C4-2B (cell line): ENCODE data around the gene EXOC1.

Experiments
- H3K27ac ChIP-seq: fragments of 450-650 bp; 2 replicates; pipeline ENCODE4 v1.5.1; 2017
- ZFX ChIP-seq: fragments of 450-650 bp; IDR thresholded peaks from 2 replicates; pipeline ENCODE4 v1.6.1; 2017
- TF ChIP-seq, protein P1 (sequence below): fragments of 450-650 bp; conservative IDR thresholded peaks from 2 replicates; pipeline ENCODE4 v1.5.1; 2017; ENCODE audit warnings: mild to moderate bottlenecking

The EXOC1 gene

DNA sequence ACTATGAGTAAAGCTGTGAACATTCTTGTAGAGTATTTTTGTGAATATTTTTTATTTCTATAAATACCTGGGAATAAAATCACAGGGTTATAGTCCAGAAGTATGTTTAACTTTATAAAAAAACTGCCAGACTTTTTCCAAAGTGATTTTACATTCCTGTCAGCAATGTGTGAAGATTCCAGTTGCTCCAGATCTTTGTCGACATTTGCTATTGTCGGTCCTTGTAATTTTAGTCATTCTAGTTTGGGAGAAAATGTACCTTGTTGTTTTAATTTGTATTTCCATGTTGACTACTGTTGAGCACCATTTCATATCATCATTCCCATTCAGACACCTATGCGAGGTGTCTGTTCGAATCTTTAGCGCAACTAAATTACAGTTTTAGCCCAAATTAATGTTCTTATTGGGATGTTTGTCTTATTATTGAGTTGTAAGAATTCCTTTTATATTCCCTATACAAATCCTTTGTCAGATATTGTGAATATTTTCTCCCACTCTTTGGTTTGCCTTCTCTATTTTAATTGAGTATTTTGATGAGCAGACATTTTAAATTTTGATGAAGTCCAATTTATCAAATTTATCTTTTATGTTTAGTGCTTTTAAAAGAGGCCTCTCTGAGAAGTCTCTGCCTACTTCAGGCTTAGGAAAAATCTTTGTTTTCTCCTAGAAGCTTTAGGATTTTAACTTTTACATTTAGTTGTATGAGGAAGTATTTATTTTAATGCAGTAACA is 97.9 kb downstream of the EXOC1 start:
- H3K27ac ChIP-seq = no peak overlapping the region
- TF ChIP-seq ZFX = no peak
- TF ChIP-seq, protein P1, sequence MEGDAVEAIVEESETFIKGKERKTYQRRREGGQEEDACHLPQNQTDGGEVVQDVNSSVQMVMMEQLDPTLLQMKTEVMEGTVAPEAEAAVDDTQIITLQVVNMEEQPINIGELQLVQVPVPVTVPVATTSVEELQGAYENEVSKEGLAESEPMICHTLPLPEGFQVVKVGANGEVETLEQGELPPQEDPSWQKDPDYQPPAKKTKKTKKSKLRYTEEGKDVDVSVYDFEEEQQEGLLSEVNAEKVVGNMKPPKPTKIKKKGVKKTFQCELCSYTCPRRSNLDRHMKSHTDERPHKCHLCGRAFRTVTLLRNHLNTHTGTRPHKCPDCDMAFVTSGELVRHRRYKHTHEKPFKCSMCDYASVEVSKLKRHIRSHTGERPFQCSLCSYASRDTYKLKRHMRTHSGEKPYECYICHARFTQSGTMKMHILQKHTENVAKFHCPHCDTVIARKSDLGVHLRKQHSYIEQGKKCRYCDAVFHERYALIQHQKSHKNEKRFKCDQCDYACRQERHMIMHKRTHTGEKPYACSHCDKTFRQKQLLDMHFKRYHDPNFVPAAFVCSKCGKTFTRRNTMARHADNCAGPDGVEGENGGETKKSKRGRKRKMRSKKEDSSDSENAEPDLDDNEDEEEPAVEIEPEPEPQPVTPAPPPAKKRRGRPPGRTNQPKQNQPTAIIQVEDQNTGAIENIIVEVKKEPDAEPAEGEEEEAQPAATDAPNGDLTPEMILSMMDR = no peak
